GM18519 (cell line): ENCODE data around the gene SP7.
A peak's percentile ranks its signal among the peaks of the same experiment; 100 is the strongest.
"Not testable (repeated sequence)": the region's sequence is repeated elsewhere in the genome, so short reads cannot be mapped to it uniquely, and the experiment has no call there.

Experiments used
- ATAC-seq: cut with Tn5 transposase; IDR thresholded peaks from one replicate; pipeline ENCODE4 v1.9.1; 2021; ENCODE audit warnings: mild to moderate bottlenecking, moderate library complexity; ENCODE audit not compliant: unreplicated experiment, low FRiP score

The SP7 gene

GRCh38 chr12:53336181-53336681 lies at the start of gene SP7:
Gene SP7 (minus strand): TSS chr12:53336354. CDS start chr12:53335646, 708 bp downstream.
- no peak for ATAC-seq

DNA sequence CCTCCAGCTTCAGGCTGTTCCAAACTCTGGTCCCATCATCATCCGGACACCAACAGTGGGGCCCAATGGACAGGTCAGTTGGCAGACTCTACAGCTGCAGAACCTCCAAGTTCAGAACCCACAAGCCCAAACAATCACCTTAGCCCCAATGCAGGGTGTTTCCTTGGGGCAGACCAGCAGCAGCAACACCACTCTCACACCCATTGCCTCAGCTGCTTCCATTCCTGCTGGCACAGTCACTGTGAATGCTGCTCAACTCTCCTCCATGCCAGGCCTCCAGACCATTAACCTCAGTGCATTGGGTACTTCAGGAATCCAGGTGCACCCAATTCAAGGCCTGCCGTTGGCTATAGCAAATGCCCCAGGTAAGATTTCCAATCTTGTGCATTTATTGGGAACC lies 47.1 kb upstream of the SP7 start:
- no peak for ATAC-seq

DNA sequence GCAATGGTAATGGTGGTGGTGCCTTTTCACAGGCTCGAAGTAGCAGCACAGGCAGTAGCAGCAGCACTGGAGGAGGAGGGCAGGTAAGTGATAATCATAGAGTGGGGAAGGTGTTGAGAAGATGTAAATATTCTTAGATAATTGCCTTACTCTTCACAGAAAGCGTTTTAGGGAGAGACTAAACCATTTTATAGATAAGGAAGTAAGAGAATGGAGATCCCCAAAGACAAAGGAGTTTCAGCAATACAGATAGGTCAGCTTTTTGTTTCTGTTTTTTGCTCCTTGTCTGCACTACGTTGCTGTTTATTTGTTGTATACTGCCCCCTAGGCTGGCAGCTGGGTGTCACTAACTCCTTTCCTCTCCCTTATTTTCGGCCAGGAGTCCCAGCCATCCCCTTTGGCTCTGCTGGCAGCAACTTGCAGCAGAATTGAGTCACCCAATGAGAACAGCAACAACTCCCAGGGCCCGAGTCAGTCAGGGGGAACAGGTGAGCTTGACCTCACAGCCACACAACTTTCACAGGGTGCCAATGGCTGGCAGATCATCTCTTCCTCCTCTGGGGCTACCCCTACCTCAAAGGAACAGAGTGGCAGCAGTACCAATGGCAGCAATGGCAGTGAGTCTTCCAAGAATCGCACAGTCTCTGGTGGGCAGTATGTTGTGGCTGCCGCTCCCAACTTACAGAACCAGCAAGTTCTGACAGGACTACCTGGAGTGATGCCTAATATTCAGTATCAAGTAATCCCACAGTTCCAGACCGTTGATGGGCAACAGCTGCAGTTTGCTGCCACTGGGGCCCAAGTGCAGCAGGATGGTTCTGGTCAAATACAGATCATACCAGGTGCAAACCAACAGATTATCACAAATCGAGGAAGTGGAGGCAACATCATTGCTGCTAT lies 45.8 kb upstream of the SP7 start:
- ATAC-seq = no peak

- no peak for ATAC-seq
Measured at GRCh38 chr12:53380794-53381730, 44.9 kb upstream of the SP7 start.

DNA sequence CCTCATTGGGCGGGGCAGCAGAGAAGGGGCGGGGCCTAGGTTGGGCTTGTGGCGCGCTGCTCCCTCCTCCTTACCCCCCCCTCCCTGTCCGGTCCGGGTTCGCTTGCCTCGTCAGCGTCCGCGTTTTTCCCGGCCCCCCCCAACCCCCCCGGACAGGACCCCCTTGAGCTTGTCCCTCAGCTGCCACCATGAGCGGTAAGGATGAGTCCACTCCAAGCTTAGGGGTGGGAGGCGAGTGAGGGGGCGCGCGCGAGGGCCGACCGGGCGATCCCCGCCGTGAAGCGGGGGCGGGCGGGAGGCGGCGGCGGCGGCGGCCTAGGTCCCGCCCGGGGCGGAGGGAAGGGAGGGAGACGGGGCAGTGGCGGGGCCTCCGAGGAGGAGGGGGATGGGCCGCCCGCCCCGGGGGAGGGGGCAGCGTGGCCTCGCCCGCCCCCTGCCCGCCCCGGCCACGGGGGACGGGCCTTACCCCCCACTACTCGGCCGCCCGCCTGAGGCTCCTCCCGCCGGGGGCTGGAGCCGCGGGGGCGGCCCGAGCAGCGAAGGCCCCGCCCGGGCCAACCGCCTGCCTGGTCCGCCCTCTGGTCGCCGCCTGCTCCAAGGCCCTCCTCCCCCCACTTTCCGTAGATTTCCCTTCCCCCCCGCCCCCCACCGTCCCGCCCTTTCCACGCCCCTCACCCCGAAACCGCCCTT lies 44.1 kb upstream of the SP7 start, which contains the start of gene SP1:
Gene SP1, plus strand, starts transcription at position 73 of the 690 bp plus-strand sequence. Its CDS starts 116 bp downstream, at position 189.
- ATAC-seq = peak; percentile 30

DNA sequence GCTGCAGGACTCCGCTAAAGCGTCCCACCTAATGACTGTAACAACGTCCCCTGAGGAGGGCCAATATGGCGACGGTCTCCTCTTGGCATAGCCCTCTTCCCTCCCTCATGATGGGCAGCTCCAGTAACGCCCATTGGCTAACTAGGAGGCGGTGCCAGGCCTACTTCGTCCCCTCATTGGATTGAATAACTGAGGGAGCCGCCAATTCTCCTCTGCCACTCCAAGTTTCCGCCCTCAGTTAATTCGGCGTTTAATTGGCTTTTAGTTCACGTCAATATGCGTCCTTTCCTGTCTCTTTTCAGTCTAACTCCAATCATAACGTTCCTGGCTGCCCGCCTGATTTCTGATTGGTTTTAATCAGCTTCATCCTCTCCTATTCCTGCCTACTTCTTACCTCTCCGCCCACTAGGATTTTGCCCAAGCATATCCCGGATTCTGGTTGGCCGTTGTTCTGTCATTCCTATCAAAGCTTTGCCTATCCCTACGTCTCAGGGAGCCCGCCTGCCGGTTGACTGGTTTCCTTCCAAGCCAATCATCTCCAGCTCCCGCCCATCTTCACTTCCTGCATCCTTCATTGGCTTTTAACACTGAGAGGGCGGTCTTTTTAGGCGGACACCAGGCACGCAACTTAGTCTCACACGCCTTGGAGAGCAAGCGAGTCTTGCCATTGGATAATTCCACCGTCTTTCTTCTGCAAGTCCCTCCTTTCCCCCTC lies 43.4 kb upstream of the SP7 start:
- ATAC-seq = peak; percentile 53

DNA sequence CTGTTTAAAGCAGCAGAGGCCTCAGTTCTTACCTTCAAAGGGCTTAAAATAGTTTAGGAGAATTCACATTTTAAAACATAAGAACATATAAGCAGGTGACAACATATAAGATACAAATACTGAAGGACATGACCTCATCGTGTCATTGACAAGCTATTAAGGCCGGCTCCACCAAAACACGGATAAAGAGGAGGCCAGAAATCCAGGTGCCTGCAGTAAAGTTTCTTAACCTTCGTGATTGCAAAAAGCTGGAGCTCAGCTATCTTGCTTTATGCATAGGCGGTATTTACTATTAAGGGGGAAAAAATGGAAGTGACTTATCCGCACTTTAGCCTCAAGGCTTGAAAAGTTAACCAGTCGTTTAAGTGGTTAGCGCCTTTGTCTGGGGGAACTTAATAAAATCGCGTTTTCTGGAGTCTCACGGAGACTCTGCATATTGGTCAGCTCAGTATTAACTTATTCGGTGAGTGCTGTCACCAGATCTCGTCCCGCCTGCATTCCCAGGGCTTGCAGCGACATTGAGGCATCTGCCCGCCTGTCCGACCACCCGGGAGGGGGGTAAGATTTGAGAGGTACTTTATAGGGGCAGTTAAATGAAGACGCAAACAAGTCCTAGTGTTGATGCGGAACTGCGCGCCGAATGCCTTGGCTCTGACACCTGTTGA lies 42.7 kb upstream of the SP7 start:
- no peak for ATAC-seq

- ATAC-seq = no peak
Measured at GRCh38 chr12:53378222-53378621, 42.1 kb upstream of the SP7 start.

GRCh38 chr12:53376747-53377146 lies 40.6 kb upstream of the SP7 start:
- no peak for ATAC-seq

GRCh38 chr12:53374277-53374676 lies 38.1 kb upstream of the SP7 start:
- not testable (repeated sequence) for ATAC-seq

DNA sequence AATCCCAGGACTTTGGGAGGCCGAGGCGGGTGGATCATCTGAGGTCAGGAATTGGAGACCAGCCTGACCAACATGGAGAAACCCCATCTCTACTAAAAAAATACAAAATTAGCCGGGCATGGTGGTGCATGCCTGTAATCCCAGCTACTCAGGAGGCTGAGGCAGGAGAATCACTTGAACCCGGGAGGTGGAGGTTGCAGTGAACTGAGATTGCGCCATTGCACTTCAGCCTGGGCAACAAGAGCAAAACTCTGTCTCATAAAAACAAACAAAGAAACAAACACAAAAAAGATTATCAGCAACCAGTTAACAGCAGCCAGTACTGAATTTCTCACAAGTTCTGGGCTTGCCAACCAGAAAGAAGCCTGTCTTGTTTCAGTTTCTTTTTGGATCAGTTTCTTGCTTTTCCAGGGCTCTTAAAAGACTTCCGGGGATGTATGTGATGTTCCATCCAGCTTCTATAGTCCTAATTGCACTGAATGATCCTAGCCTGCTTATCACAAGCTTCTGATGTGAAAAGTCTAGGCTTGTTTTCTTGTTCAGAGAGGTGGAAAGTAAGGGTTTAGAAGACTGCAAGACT lies 37.5 kb upstream of the SP7 start:
- ATAC-seq = not testable (repeated sequence)

DNA sequence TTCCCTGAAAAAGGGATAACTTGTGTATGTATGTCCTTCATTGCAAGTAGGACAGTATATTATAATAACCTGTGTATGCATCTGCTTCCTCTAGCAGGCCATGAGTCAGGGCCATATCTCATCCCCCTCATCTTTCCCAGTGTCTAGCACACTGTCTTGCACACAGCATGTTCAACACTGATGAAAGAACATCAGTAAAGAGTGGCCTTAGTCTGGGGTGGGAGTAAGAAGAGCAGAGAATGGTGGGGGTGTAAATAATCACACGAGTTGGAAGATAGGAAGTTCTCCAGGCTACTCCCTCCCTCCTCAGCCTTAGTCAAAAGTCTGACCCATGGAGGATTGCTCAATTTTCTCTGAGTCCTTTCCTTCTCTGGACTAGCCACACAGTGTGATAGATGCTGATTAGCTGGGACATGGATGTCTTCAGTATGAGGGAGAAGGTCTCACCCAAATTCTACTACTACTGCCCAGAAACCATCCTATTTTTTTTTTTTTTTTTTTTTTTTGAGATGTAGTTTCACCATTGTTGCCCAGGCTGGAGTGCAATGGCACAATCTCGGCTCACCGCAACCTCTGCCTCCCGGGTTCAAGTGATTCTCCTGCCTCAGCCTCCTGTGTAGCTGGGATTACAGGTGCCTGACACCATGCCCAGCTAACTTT lies 29.2 kb upstream of the SP7 start:
- ATAC-seq = no peak

DNA sequence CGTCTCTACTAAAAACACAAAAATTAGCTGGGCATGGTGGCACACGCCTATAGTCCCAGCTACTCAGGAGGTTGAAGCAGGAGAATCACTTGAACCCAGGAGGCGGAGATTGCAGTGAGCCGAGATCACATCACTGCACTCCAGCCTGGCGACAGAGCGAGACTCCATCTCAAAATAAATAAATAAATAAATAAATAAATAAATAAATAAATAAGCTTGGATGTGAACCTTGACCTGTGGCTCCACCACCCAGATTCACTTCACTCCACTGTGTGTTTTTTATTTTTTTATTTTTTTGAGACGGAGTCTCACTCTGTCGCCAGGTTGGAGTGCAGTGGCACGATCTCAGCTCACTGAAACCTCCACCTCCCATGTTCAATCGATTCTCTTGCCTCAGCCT lies 25.5 kb upstream of the SP7 start:
- not testable (repeated sequence) for ATAC-seq

- ATAC-seq = no peak
Measured at GRCh38 chr12:53358836-53359419, 22.8 kb upstream of the SP7 start.

- no peak for ATAC-seq
Measured at GRCh38 chr12:53355121-53355520, 19.0 kb upstream of the SP7 start.

GRCh38 chr12:53353257-53353655 lies 17.1 kb upstream of the SP7 start:
- no peak for ATAC-seq

GRCh38 chr12:53352331-53353256 lies 16.4 kb upstream of the SP7 start:
- ATAC-seq = no peak
